ENCODE data around the gene CXCL8.
"Not testable (repeated sequence)": the region's sequence is repeated elsewhere in the genome, so short reads cannot be mapped to it uniquely, and the experiment has no call there.

The CXCL8 gene

GRCh38 chr4:73740353-73740778 is at the start of gene CXCL8:
TSS of gene CXCL8 (plus strand) at chr4:73740569. CDS start at chr4:73740659, 90 bp downstream.
- peak; percentile 94 for DNase-seq

GRCh38 chr4:73691201-73691600 is 49.2 kb upstream of the CXCL8 start:
- not testable (repeated sequence) for DNase-seq

- no peak for DNase-seq
Observed at GRCh38 chr4:73691759-73692158, 48.6 kb upstream of the CXCL8 start.

- no peak for DNase-seq
Observed at GRCh38 chr4:73692254-73692653, 48.1 kb upstream of the CXCL8 start.

GRCh38 chr4:73692701-73693100 is 47.7 kb upstream of the CXCL8 start:
- no peak for DNase-seq

GRCh38 chr4:73693811-73694210 is 46.6 kb upstream of the CXCL8 start:
- DNase-seq = no peak

- DNase-seq = no peak
Observed at GRCh38 chr4:73698217-73698616, 42.2 kb upstream of the CXCL8 start.

GRCh38 chr4:73701116-73701515 is 39.3 kb upstream of the CXCL8 start:
- DNase-seq = peak; percentile 52

- DNase-seq = no peak
Observed at GRCh38 chr4:73702796-73703287, 37.5 kb upstream of the CXCL8 start.

GRCh38 chr4:73703320-73703719 is 37.0 kb upstream of the CXCL8 start:
- no peak for DNase-seq

GRCh38 chr4:73704314-73705055 is 35.9 kb upstream of the CXCL8 start:
- DNase-seq = peak; percentile 98

GRCh38 chr4:73705056-73705432 is 35.3 kb upstream of the CXCL8 start:
- DNase-seq = peak; percentile 90

GRCh38 chr4:73705721-73706120 is 34.6 kb upstream of the CXCL8 start:
- DNase-seq = no peak

GRCh38 chr4:73706811-73707210 is 33.6 kb upstream of the CXCL8 start:
- no peak for DNase-seq

- no peak for DNase-seq
Observed at GRCh38 chr4:73707269-73707875, 33.0 kb upstream of the CXCL8 start.

- DNase-seq = peak; percentile 95
Observed at GRCh38 chr4:73707918-73708577, 32.3 kb upstream of the CXCL8 start.

GRCh38 chr4:73709451-73710033 is 30.8 kb upstream of the CXCL8 start:
- DNase-seq = no peak

GRCh38 chr4:73710094-73710493 is 30.3 kb upstream of the CXCL8 start:
- DNase-seq = no peak

GRCh38 chr4:73711989-73712388 is 28.4 kb upstream of the CXCL8 start:
- no peak for DNase-seq

- no peak for DNase-seq
Observed at GRCh38 chr4:73713650-73714049, 26.7 kb upstream of the CXCL8 start.

GRCh38 chr4:73714647-73715046 is 25.7 kb upstream of the CXCL8 start:
- no peak for DNase-seq

- no peak for DNase-seq
Observed at GRCh38 chr4:73715659-73716058, 24.7 kb upstream of the CXCL8 start.
